ENCODE results near the gene GMFB. TPM values are rescaled to one million over a fixed set of nuclear protein-coding genes. Genes with fewer than 3 reads are reported as not detected.

GMFB gene
- total RNA-seq, 1 experiment from 2014 or later = 79.2 TPM

GRCh38 chr14:54537651-54538050 is 48.9 kb upstream of the GMFB start:
- Histone ChIP-seq H3K4me1 (ENCODE audit: insufficient read depth, low read length) (no peaks in the 10 kb centered on the region; the same call in 1 of the 2 replicates), H4K8ac (replicated peaks; ENCODE audit: insufficient read length, low read depth, low read length) (no peak overlapping the region), H2AK5ac (ENCODE audit: insufficient read length, low read length) (no peak overlapping the region), H2BK5ac (ENCODE audit: insufficient read length, low read length) (no peak overlapping the region), H3K79me1 (ENCODE audit: insufficient read depth, low read depth, low read length, poor library complexity, severe bottlenecking) (no peaks in the 10 kb centered on the region), H2BK15ac (ENCODE audit: low read depth, low read length) (no peak overlapping the region), H3K23ac (ENCODE audit: insufficient read length, low read depth, low read length) (no peak overlapping the region), H3K27me3 (ENCODE audit: insufficient read depth, low read length) (no peaks in the 10 kb centered on the region), H3K4me2 (ENCODE audit: insufficient read depth, insufficient read length, low read length) (no peak overlapping the region), H4K91ac (ENCODE audit: insufficient read length, low read depth, low read length) (no peak overlapping the region), H4K5ac (ENCODE audit: insufficient read length, low read depth, low read length) (no peak overlapping the region), H3K18ac (ENCODE audit: insufficient read length, low read depth, low read length) (no peak overlapping the region), H2AFZ (ENCODE audit: low read length) (no peak overlapping the region), H3K27ac (ENCODE audit: insufficient read length, low read depth, low read length) (no peak overlapping the region), H3K14ac (ENCODE audit: insufficient read depth, low read length) (no peak overlapping the region), H2BK20ac (ENCODE audit: low read depth, low read length, poor library complexity, severe bottlenecking) (no peak overlapping the region), H3K9me3 (ENCODE audit: control insufficient read depth, low read depth, low read length) (no peaks in the 10 kb centered on the region), H3K56ac (ENCODE audit: insufficient read length, low read depth, low read length) (no peak overlapping the region), H2BK120ac (ENCODE audit: low read depth, low read length, poor library complexity, severe bottlenecking) (no peak overlapping the region), H3T11ph (ENCODE audit: low read length) (no peak overlapping the region), H3K23me2 (ENCODE audit: insufficient read length, low read depth, low read length, poor library complexity, severe bottlenecking) (no peaks in the 10 kb centered on the region), H4K20me1 (ENCODE audit: control insufficient read depth, insufficient read depth, insufficient read length) (no peaks in the 10 kb centered on the region), H3K4ac (ENCODE audit: low read depth, low read length) (no peak overlapping the region), H2BK12ac (ENCODE audit: insufficient read length, low read depth, low read length) (no peak overlapping the region), H3K79me2 (ENCODE audit: insufficient read depth, low read length) (no peaks in the 10 kb centered on the region), H3K9ac (ENCODE audit: extremely low read depth, insufficient read length, low read length) (no peak overlapping the region)
- WGBS (ENCODE audit: extremely low coverage, insufficient read length, low lambda C conversion rate) = no CpG with 5 or more reads among the region's 2 CpGs
- no peak for DNase-seq
- Mint-ChIP-seq H3K4me3 (no peak overlapping the region), H3K4me1 (peaks cover 3 to 11% of the 10 kb centered on the region in 2 experiments), H3K36me3 (ENCODE audit: insufficient read depth in 1 of 3, low read depth in 3 of 3) (peaks cover 0 to 12% (median 1%) of the 10 kb centered on the region in 3 experiments; a peak in 5 of 7 replicates), H3K27me3 (ENCODE audit: low read depth) (no peaks in the 10 kb centered on the region), H3K9me3 (no peaks in the 10 kb centered on the region), H3K27ac (no peak overlapping the region)
- no peak for TF ChIP-seq CTCF (conservative IDR thresholded peaks at IDR 0.05)
